Mammary epithelial cell (primary cell): ENCODE results near the gene UBQLN3.

Experiments
- CTCF ChIP-seq, 2 donors: IDR thresholded peaks in 1 of 2; conservative IDR thresholded peaks in 1 of 2; 2 replicates each; pipeline ENCODE4 v1.5.1; 2011 to 2012; ENCODE audit warnings: inconsistent platforms in 2 of 2, low read length in 2 of 2, mild to moderate bottlenecking in 2 of 2, control low read depth in 1 of 2, low read depth in 1 of 2; ENCODE audit not compliant: insufficient read depth in 1 of 2; ENCODE audit errors: extremely low read depth in 1 of 2
- EZH2 ChIP-seq: IDR thresholded peaks from 2 replicates; pipeline ENCODE4 v1.6.1; 2012; ENCODE audit warnings: low read length, inconsistent platforms, borderline replicate concordance

- no peak for TF ChIP-seq EZH2
- no peak for TF ChIP-seq CTCF (conservative IDR thresholded peaks at IDR 0.05 in 1 of 2, IDR thresholded peaks at IDR 0.05 in 1 of 2; ENCODE audit: extremely low read depth in 1 of 2, insufficient read depth in 1 of 2, low read depth in 1 of 2, low read length in 2 of 2)
These were observed 35.8 kb downstream of the UBQLN3 start for GRCh38 chr11:5473921-5474320.
